Heart left ventricle (tissue), 13 donors: ENCODE results near the gene ZNF213.
A peak's percentile ranks its signal among the peaks of the same experiment; 100 is the strongest.

Experiments
- POLR2A ChIP-seq, 2 donors: fragments of 450-650 bp; IDR thresholded peaks; one replicate each; pipeline ENCODE4 v1.6.1; 2017; ENCODE audit warnings: antibody characterized with exemption in 2 of 2, mild to moderate bottlenecking in 2 of 2, moderate library complexity in 2 of 2
- TF ChIP-seq, protein P1 (sequence below), 12 donors: fragments of 200-600 bp; sonication (generic) in 4 of 12; IDR thresholded peaks; one replicate each; pipeline versions ENCODE4 v1.5.0 to v1.8.0; 2018 to 2022; ENCODE audit warnings: antibody characterized with exemption in 12 of 12, mild to moderate bottlenecking in 5 of 12
- donor health status: ischemic (EF 13 %, LVEDD 7.1; RV severe dilation, severe dysfunction).
- donor health status: DM: no; HTN: yes; CAD: no.
- donor health status: DM: no; HTN: no; CAD: no.
- donor health status: ischemic (EF 25% LVEDD 6.9; RV normal size, moderate dysfunction).
- donor health status: ischemic (EF 25% LVEDD 5.7; RV mildly dilated, moderate dysfunction).
- donor health status: ischemic (EF 35%, LVEDD 5.7; RV mildly dilated, moderate dysfunction).
- donor health status: nonischemic (EF 11% LVEDD 7.7; RV severe dilation, severe dysfunction).
- donor health status: DM: yes; HTN: yes; CAD: no.
- donor health status: PGD.
- donor health status: ischemic (EF 29% LVEDD 5.4; RV normal size, mild dysfunction).
- donor health status: nonischemic (EF 23%, LVEDD 6.1; RV moderate dilation, normal function).

DNA sequence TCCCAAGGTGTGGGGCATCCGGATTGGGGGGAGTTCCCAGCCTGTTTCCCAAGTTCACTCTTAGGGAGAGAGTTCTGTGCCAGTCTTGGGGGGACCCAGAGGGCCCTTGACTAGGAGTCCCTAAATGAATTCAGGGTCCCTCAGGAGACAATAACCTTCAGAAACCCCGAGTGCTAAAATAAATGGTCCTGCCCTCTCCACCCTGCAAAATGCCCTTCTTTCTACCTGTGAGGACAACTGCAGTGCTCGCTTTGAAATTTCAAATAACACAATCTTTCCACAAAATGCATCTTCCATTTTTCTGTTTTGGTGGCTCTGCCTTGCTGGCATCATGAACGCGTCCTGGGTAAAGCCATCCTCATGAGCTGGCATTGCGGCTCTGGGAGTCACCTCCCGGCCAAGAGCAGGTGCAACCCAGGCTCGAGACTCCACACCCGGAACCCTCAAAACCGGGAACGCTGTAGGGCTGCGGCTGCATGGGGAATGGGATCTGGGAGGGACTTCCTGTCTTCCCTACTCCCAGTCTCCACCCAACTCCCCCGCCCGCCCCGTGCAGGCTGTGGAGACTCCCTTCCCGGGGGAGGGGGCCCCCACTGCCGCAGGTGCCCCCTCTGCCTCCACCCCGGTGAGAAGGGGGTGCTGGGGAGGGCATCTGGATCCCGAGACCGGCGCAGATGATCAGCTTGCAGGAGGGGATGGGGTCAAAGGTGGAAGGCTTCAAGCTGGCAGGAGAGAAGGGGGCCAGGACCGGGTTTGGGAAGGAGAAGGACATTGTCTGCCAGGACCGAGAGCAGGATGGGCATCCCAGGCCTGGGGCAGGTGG lies 22.6 kb upstream of the ZNF213 start, which contains the start of gene ZNF205:
- TF ChIP-seq, protein P1, sequence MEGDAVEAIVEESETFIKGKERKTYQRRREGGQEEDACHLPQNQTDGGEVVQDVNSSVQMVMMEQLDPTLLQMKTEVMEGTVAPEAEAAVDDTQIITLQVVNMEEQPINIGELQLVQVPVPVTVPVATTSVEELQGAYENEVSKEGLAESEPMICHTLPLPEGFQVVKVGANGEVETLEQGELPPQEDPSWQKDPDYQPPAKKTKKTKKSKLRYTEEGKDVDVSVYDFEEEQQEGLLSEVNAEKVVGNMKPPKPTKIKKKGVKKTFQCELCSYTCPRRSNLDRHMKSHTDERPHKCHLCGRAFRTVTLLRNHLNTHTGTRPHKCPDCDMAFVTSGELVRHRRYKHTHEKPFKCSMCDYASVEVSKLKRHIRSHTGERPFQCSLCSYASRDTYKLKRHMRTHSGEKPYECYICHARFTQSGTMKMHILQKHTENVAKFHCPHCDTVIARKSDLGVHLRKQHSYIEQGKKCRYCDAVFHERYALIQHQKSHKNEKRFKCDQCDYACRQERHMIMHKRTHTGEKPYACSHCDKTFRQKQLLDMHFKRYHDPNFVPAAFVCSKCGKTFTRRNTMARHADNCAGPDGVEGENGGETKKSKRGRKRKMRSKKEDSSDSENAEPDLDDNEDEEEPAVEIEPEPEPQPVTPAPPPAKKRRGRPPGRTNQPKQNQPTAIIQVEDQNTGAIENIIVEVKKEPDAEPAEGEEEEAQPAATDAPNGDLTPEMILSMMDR (IDR thresholded peaks at IDR 0.05) = no peak
- TF ChIP-seq POLR2A (IDR thresholded peaks at IDR 0.05) = peak in 1 of 2 donors; percentile 16
